ENCODE measurements around the gene GNB2.

Gene GNB2

DNA sequence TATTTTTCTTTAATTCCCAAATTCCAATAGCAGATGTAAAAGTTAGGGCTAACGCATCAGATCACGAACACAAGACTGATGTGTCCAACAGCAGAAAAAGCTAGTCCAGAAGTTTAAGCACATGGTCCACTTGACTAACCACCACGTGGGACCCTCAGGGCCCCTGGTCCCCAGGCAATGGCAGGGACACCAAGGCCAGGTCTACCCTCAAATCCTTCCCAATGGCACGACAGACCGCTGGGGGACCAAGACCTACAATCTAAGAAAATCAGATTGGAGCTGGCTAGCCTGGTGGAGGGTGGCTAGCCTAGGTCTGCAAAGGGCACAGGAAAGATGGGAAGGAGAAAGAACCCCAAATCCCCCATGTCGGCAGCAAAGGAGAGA is 19.0 kb downstream of the GNB2 start:
- no peak for TF ChIP-seq CTCF (IDR thresholded peaks at IDR 0.05; ENCODE audit: poor library complexity, severe bottlenecking)
- Histone ChIP-seq H3K27me3 (ENCODE audit: insufficient read depth, poor library complexity, severe bottlenecking) (no peaks in the 10 kb centered on the region), H3K9me3 (ENCODE audit: severe bottlenecking) (no peaks in the 10 kb centered on the region), H3K27ac (ENCODE audit: poor library complexity, severe bottlenecking) (no peak overlapping the region), H3K4me1 (ENCODE audit: insufficient read depth, poor library complexity, severe bottlenecking) (peaks cover 11% of the 10 kb centered on the region), H3K36me3 (ENCODE audit: low read depth) (peaks cover 38% of the 10 kb centered on the region), H3K4me3 (ENCODE audit: severe bottlenecking) (peak overlapping the region; percentile 99)
- ATAC-seq (ENCODE audit: low read depth) (no peak), DNase-seq (ENCODE audit: low spot score) (no peak)

GRCh38 chr7:100693312-100694097 is 20.0 kb downstream of the GNB2 start:
- Histone ChIP-seq H3K9me3 (ENCODE audit: severe bottlenecking) (no peaks in the 10 kb centered on the region), H3K36me3 (ENCODE audit: low read depth) (peaks cover 28% of the 10 kb centered on the region), H3K4me3 (ENCODE audit: severe bottlenecking) (peak overlapping the region; percentile 99), H3K27me3 (ENCODE audit: insufficient read depth, poor library complexity, severe bottlenecking) (no peaks in the 10 kb centered on the region), H3K4me1 (ENCODE audit: insufficient read depth, poor library complexity, severe bottlenecking) (peaks cover 11% of the 10 kb centered on the region), H3K27ac (ENCODE audit: poor library complexity, severe bottlenecking) (peak overlapping the region; percentile 63)
- peak; percentile 28; the same call in 2 of the 3 replicates for ATAC-seq (ENCODE audit: low read depth)
- no peak for TF ChIP-seq CTCF (IDR thresholded peaks at IDR 0.05; ENCODE audit: poor library complexity, severe bottlenecking)
- DNase-seq (ENCODE audit: low spot score), result no peak

DNA sequence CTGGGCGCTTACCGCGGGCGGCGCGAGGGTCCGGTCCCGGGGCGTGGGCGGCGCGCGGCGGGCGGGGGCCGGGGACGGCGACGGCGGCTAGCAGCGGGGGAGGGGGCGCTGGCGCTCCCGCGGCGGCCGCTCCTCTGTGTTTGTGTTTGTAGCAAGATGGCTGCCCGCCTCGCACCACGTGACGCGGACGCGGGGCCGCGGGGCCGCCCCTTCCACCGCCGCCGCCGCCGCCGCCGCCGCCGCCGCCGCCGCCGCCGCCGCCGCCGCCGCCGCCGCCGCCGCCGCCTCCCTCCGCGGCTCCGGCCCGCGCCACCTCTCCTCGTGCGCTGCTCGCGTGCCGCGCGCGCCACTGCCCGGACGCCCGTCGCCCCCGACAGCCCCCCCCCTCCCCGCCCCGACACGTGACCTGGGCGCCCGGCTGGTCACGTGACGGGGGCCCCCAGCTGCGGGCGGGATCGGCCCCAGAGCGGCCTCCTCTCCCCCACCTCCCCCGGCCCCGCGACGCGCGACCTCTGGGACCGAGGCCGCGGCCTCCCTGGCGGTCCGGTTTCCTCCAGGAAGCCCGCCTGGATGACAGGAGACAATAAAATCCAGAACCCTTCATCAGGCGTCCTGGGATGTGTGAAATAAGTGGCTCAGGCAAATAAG is 20.7 kb downstream of the GNB2 start, which contains the start of gene GIGYF1:
Gene GIGYF1, minus strand, starts transcription at position 153 of the 648 bp plus-strand sequence. CDS start 6,012 bp downstream, outside the sequence.
- Histone ChIP-seq H3K27me3 (ENCODE audit: insufficient read depth, poor library complexity, severe bottlenecking) (no peaks in the 10 kb centered on the region), H3K36me3 (ENCODE audit: low read depth) (peaks cover 21% of the 10 kb centered on the region), H3K4me3 (ENCODE audit: severe bottlenecking) (peak within 1 kb of the TSS; percentile 99), H3K4me1 (ENCODE audit: insufficient read depth, poor library complexity, severe bottlenecking) (peaks cover 11% of the 10 kb centered on the region), H3K9me3 (ENCODE audit: severe bottlenecking) (no peaks in the 10 kb centered on the region), H3K27ac (ENCODE audit: poor library complexity, severe bottlenecking) (peak within 1 kb of the TSS; percentile 63)
- TF ChIP-seq CTCF (IDR thresholded peaks at IDR 0.05; ENCODE audit: poor library complexity, severe bottlenecking), result no peak
- DNase-seq (ENCODE audit: low spot score), result no peak
- ATAC-seq (ENCODE audit: low read depth), result peak; percentile 29; the same call in 1 of the 3 replicates

GRCh38 chr7:100696123-100696521 is 22.6 kb downstream of the GNB2 start:
- H3K9me3 ChIP-seq (ENCODE audit: severe bottlenecking), result no peaks in the 10 kb centered on the region
- DNase-seq (ENCODE audit: low spot score), result no peak
- peaks cover 11% of the 10 kb centered on the region for H3K4me1 ChIP-seq (ENCODE audit: insufficient read depth, poor library complexity, severe bottlenecking)
- no peak for ATAC-seq (ENCODE audit: low read depth)
- peaks cover 11% of the 10 kb centered on the region for H3K36me3 ChIP-seq (ENCODE audit: low read depth)
- no peak overlapping the region for H3K4me3 ChIP-seq (ENCODE audit: severe bottlenecking)
- no peaks in the 10 kb centered on the region for H3K27me3 ChIP-seq (ENCODE audit: insufficient read depth, poor library complexity, severe bottlenecking)
- H3K27ac ChIP-seq (ENCODE audit: poor library complexity, severe bottlenecking), result no peak overlapping the region
- no peak for TF ChIP-seq CTCF (IDR thresholded peaks at IDR 0.05; ENCODE audit: poor library complexity, severe bottlenecking)
